Activated effector memory CD4-positive, alpha-beta T cell treated with Interleukin-2 at 50 U/mL for 16 hours (primary cell): Measurements from ENCODE around the gene ITPKC.

Experiments
- DNase-seq: peaks from one replicate; pipeline ENCODE4 v3.0.0-alpha.2; 2020

ITPKC gene

GRCh38 chr19:40690693-40691420 is 26.1 kb upstream of the ITPKC start:
- DNase-seq = peak; percentile 78

GRCh38 chr19:40691421-40692211 is 25.3 kb upstream of the ITPKC start:
- no peak for DNase-seq

GRCh38 chr19:40692212-40692551 is 24.7 kb upstream of the ITPKC start:
- DNase-seq = no peak

- DNase-seq = no peak
Measured at GRCh38 chr19:40693150-40693788, 23.6 kb upstream of the ITPKC start.

GRCh38 chr19:40693896-40694295 is 23.0 kb upstream of the ITPKC start:
- no peak for DNase-seq

- DNase-seq = no peak
Measured at GRCh38 chr19:40695881-40696280, 21.0 kb upstream of the ITPKC start.

- no peak for DNase-seq
Measured at GRCh38 chr19:40697007-40697406, 19.9 kb upstream of the ITPKC start.

GRCh38 chr19:40700083-40700482 is 16.8 kb upstream of the ITPKC start:
- DNase-seq = no peak

- DNase-seq = no peak
Measured at GRCh38 chr19:40701758-40702157, 15.2 kb upstream of the ITPKC start.

- DNase-seq = no peak
Measured at GRCh38 chr19:40702337-40703012, 14.4 kb upstream of the ITPKC start.

GRCh38 chr19:40703029-40703755 is 13.7 kb upstream of the ITPKC start:
- no peak for DNase-seq

- DNase-seq = no peak
Measured at GRCh38 chr19:40704491-40705361, 12.2 kb upstream of the ITPKC start.

- DNase-seq = no peak
Measured at GRCh38 chr19:40705362-40705651, 11.6 kb upstream of the ITPKC start.

GRCh38 chr19:40705950-40706619 is 10.8 kb upstream of the ITPKC start:
- no peak for DNase-seq

GRCh38 chr19:40707615-40708014 is 9.3 kb upstream of the ITPKC start:
- no peak for DNase-seq

- DNase-seq = no peak
Measured at GRCh38 chr19:40709817-40710216, 7.1 kb upstream of the ITPKC start.

GRCh38 chr19:40713939-40714338 is 3.0 kb upstream of the ITPKC start:
- no peak for DNase-seq

GRCh38 chr19:40714441-40715299 is 2.2 kb upstream of the ITPKC start:
- peak; percentile 91 for DNase-seq

GRCh38 chr19:40716031-40716481 is 856 bp upstream of the ITPKC start:
- peak; percentile 34 for DNase-seq

GRCh38 chr19:40717325-40717879 is 490 bp downstream of the ITPKC start:
- no peak for DNase-seq
